GM18861 (cell line): ENCODE data around the gene PJA2.

Source experiments
- ATAC-seq: cut with Tn5 transposase; IDR thresholded peaks from one replicate; pipeline ENCODE4 v1.9.1; 2021; ENCODE audit not compliant: unreplicated experiment

PJA2 gene

GRCh38 chr5:109351988-109352864 lies 57.5 kb downstream of the PJA2 start:
- ATAC-seq, result no peak

- no peak for ATAC-seq
Measured at GRCh38 chr5:109350537-109351270, 59.1 kb downstream of the PJA2 start.

DNA sequence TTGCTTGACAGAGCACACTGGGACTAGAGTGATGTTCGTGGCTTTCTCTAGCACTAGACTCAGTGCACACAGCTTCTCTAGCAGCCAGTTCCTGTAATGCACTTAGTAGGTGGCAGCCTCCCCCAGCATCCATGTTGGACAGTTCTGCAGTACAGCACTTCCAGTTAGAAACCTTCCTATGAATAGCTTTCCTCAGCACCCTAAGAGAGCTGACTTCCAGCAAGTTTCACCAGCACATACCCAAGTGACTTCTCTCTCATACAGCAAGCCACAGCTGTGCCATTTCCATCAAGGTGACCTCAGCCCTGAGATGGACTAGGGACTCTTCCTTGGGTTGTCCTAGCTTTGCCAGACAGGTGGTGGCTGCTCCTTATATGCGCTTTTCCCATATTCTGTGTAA lies 60.4 kb downstream of the PJA2 start:
- ATAC-seq, result no peak

DNA sequence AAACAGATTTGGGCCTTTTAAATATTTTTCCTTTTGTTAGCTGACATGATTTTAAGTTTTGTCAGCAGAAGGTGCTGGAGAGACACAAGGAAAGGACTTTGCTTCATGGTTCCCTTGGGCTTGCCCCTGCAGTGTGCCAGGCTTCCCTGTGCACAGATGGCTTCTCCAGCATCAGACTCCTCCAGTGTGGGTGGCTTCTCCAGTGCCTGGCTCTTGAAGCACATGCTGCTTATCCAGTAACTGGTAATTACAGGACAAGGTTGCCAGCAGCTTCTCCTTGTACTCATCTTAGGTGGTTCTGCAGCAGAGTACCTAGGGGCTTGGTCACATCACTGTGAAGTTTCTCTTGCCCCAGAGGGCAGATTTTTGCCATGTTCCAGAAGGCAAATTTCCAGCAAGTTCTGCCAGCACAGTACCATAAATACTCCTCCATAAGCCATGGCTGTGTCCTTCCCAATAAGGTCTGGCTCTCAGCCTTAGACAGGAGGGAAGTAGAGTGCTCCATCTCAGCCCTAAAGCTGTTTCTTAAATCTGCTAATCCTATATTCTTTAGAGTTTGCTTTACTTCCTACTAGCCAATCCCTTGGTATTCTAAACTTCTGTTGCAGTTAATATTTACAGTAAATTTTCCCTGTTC lies 62.4 kb downstream of the PJA2 start:
- no peak for ATAC-seq

GRCh38 chr5:109345699-109346098 lies 64.1 kb downstream of the PJA2 start:
- no peak for ATAC-seq

GRCh38 chr5:109340351-109340750 lies 69.4 kb downstream of the PJA2 start:
- ATAC-seq, result no peak

GRCh38 chr5:109335114-109335513 lies 74.7 kb downstream of the PJA2 start:
- ATAC-seq, result no peak

DNA sequence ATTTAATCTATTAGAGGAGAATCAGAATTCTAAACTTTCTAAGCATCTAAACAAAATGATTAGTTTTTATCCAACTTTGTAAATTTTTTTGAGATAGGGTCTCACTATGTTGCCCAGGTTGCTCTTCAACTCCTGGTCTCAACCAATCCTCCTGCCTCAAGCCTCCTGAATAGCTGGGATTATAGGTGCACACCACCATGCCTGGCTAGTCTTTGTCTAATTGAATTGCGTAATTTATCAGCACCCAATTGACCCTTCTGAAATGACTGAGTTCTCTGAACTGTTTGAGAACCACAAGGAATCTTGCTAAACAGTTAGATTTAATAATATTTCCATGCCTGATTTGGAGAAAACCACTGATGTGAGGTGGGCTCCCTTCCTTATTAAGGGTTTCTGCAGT lies 75.7 kb downstream of the PJA2 start:
- ATAC-seq, result no peak

GRCh38 chr5:109329333-109330237 lies 80.2 kb downstream of the PJA2 start:
- ATAC-seq, result no peak

GRCh38 chr5:109328626-109329025 lies 81.1 kb downstream of the PJA2 start:
- ATAC-seq, result no peak

- ATAC-seq, result no peak
Measured at GRCh38 chr5:109327570-109327969, 82.2 kb downstream of the PJA2 start.

DNA sequence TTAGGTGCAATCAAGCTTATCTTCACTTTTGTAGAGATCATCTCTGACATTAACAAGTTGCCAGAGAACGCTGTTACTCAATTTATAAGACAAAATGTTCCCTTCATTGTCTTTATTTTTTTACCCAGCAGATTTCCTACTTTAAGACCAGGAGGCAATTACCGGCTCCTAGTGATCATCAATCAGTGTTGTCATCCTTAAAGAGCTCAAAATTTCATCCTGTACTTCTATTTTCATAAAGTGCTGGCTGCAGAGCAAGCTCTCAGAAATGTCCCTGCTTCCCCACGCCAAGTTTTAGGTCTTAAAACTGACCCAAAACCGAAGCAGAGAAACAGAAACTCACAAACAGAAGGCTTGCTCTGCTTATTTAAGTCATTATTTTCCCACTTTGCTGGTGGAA lies 82.9 kb downstream of the PJA2 start:
- no peak for ATAC-seq

DNA sequence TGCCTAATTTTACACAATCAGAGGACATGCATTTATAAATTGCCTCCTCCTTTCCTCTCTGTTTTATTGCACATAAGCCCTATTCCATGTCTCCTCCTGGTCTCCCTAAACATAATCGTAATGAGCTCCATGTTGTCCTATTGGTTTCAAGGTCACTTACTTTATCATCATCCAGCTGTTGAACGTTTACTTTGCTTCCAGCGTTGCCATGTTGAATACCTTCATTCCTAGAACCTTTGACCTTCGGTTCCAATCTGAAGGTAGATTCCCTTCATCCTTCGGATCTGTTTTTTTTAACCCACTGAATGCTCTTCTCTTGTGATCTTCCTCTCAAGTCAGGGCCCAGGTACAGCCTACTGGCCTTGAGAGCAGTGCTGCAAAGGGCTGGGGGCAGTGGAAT lies 84.3 kb downstream of the PJA2 start:
- ATAC-seq, result no peak

- ATAC-seq, result no peak
Measured at GRCh38 chr5:109324931-109325330, 84.8 kb downstream of the PJA2 start.

GRCh38 chr5:109324351-109324750 lies 85.4 kb downstream of the PJA2 start:
- no peak for ATAC-seq

DNA sequence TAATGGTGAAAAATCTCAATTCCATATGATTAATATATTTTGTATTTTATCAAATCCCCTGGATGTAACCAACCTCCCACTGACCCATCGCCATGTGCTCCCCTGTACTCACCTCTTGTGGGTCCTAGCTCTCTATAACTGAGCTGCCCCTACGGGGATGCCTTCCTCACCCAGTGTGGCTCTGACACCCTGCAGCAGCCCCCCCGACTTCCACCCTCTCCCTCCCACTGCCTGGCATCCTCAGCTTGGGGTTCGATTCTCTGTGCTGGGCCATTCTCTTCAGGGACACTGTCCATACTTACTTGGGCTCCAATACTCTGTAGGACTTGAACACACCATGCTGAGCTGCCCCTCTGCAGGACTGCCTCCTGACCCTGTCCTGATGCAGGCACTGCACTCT lies 87.1 kb downstream of the PJA2 start:
- ATAC-seq, result no peak

GRCh38 chr5:109319351-109319750 lies 90.4 kb downstream of the PJA2 start:
- ATAC-seq, result no peak

GRCh38 chr5:109318455-109319108 lies 91.2 kb downstream of the PJA2 start:
- no peak for ATAC-seq

DNA sequence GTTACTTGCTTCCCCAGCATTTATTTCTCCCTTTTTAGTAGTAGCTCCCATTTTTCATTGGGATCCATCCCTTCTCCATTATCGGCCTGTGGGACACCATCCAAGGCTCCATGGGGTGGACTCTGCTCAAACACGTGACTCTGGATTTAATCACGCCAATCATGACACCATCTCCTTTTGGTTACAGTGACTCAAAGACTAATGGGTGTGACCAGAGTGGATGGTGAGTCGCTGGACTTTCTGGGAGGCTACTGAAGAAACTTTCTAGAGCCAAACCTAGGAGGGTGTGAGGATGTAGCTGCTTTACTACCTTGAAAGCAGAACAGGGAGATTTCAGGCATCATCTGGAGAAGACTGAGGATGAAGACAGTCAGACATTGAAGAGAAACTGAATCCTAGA lies 93.1 kb downstream of the PJA2 start:
- no peak for ATAC-seq

DNA sequence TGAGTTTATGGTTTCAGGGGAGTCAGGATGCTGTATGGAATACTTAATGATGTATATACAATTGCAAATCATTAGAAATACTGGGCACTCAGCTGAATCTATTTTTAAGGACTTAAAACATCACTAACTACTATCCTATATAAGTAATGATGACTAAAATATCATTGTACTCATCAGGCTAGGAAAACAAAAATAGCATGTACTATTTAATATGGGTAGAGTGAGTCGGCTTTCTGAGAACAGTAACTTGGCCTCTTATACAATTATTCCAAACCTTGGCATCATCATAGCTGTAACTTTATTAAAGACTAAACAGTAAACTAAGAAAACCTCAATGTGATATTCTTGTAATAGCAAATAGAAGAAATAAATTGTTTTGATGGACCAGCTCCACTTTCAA lies 94.5 kb downstream of the PJA2 start:
- no peak for ATAC-seq
